Aorta (tissue), 5 donors: ENCODE results near the gene TTC7B. TPM values are rescaled to one million over a fixed set of nuclear protein-coding genes. Genes with fewer than 3 reads are reported as not detected.
A peak's percentile ranks its signal among the peaks of the same experiment; 100 is the strongest.

ENCODE experiments used
- ATAC-seq: fragments of 200-7000 bp; cut with Tn5 transposase; one replicate; pipeline ENCODE4 v1.9.1; 2022; ENCODE audit warnings: moderate library complexity; ENCODE audit not compliant: low FRiP score
- DNase-seq, 2 donors: peaks; one replicate each; pipeline ENCODE4 v3.0.0-alpha.2; 2020
- H3K27ac ChIP-seq, 2 donors: one replicate each; pipeline ENCODE4 v1.5.1; 2013; ENCODE audit warnings: low read length in 2 of 2, mild to moderate bottlenecking in 2 of 2, moderate library complexity in 2 of 2, control low read depth in 1 of 2, inconsistent platforms in 1 of 2, low read depth in 1 of 2
- H3K27me3 ChIP-seq, 2 donors: one replicate each; pipeline ENCODE4 v1.6.1; 2013; ENCODE audit warnings: control low read depth in 1 of 2, low read length in 1 of 2, mild to moderate bottlenecking in 1 of 2, moderate library complexity in 1 of 2; ENCODE audit not compliant: insufficient read depth in 2 of 2, control insufficient read depth in 1 of 2
- H3K36me3 ChIP-seq, 2 donors: one replicate each; pipeline ENCODE4 v1.6.1; 2013; ENCODE audit warnings: control low read depth in 1 of 2, low read length in 1 of 2, mild to moderate bottlenecking in 1 of 2; ENCODE audit not compliant: insufficient read depth in 2 of 2, control insufficient read depth in 1 of 2
- H3K4me1 ChIP-seq, 2 donors: one replicate each; pipeline ENCODE4 v1.6.1; 2013; ENCODE audit warnings: low read length in 2 of 2, control low read depth in 1 of 2, mild to moderate bottlenecking in 1 of 2, moderate library complexity in 1 of 2; ENCODE audit not compliant: insufficient read depth in 2 of 2, control insufficient read depth in 1 of 2
- H3K4me3 ChIP-seq, 2 donors: one replicate each; pipeline ENCODE4 v1.5.1; 2013; ENCODE audit warnings: low read length in 2 of 2, control low read depth in 1 of 2, mild to moderate bottlenecking in 1 of 2
- H3K9me3 ChIP-seq: one replicate; pipeline ENCODE4 v1.6.1; 2013; ENCODE audit warnings: mild to moderate bottlenecking, low read length; ENCODE audit not compliant: control insufficient read depth
- WGBS, 2 donors: extraction: QIAGEN DNeasy Blood & Tissue Kit; methylation state at CpG; one replicate each; pipeline ENCODE4 v1.1.7; 2013; 5-methylcytosine and 5-hydroxymethylcytosine counted together
- intact Hi-C, 2 donors: fragments of 100-400 bp; cut with DNase I; formaldehyde crosslinking; loops; one replicate each; pipeline versions ENCODE4 v1.14.2 to v1.15.0; 2022
- polyA plus RNA-seq, 2 donors: library from polyadenylated mRNA; stranded (reverse); fragments of 200-250 nt; gene quantifications; one replicate each; pipeline ENCODE4 v1.2.3, GENCODE V29; 2013
- total RNA-seq, 2 donors: library from RNA; stranded (reverse); fragmentation: NEBNext Ultra II Directional; extraction: Animal tissue kit (Norgen Biotek cat#: 25700); gene quantifications; one replicate each; pipeline ENCODE4 v1.2.1, GENCODE V29; 2021
- donor health status: healthy with polysubstance abuse.
- donor health status: Bipolar disorder and iron deficiency.
- donor health status: DM: no; HTN: no; CAD: no.
- donor health status: DM: no; HTN: no; CAD: no.
- donor health status: DM: yes; HTN: yes; CAD: no.

Gene TTC7B
- total and polyA plus RNA-seq, 4 donors: 17.9 to 57.4 (median 40.1) TPM

DNA sequence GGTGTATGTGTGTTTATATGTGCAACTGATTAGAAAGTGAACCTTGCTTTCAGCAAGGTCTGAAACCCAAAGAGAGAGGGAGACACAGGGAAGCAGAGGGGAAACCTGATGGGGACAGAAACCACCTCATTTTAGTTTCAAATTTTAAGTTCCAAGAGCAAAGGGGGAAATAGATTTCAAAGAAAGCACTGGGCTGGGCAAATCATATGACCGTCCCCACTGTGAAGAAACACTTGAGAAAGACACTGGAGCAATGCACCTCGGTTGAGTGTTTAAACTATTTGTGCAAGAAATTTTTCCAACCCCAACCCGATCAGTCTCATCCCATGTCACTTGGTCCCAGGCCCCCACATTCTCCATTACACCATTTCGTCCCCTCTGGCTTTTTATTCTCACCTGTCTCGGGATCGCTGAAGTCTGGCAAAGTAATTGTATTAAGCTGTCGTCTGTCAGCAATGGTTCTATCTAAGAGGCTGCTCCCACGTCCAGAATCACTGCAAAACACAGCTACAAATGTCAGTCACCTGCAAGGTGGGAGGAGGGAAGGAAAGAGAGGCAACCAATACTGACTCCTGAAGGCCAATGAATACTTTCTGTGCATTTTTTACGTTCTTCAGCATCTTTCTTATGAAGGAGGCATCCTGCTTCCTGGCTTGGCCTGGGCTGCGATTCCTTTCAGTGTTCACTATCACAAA is 205.7 kb downstream of the TTC7B start:
- WGBS, 2 donors: 92 to 95% methylated on average over 10 of the region's 10 CpGs
- no peak for ATAC-seq
- H3K4me1 ChIP-seq: no peaks in the 10 kb centered on the region
- H3K9me3 ChIP-seq: no peaks in the 10 kb centered on the region
- no peaks in the 10 kb centered on the region for H3K27me3 ChIP-seq
- peaks cover 0 to 2% of the 10 kb centered on the region in 2 donors for H3K36me3 ChIP-seq
- H3K27ac ChIP-seq: no peak overlapping the region
- intact Hi-C loops: no loop called here
- no peak for DNase-seq
- no peak overlapping the region for H3K4me3 ChIP-seq

DNA sequence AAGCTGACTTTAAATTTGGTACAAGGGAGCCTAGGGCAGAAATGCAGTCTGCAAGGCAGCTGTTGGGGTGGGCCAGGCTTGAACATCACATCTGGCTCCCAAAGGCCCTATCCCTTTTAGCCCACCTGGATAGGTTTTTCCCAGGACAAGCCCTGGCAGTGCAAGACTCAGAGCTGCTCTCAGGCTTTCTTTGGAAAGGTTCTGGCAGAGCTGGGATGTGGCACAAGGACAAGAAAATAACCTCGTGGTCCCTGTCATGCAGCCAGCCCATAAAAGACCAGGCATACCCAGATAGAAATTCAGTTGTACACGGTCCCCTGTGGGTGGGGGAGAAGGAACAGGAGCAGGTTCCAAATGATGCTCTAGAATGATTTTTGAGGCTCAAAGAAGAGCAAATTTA is 206.9 kb downstream of the TTC7B start:
- no peak overlapping the region for H3K27ac ChIP-seq
- H3K4me3 ChIP-seq: no peak overlapping the region
- DNase-seq: no peak
- H3K9me3 ChIP-seq: no peaks in the 10 kb centered on the region
- 6 to 8% methylated on average over 2 of the region's 2 CpGs for WGBS, 2 donors
- intact Hi-C loops: no loop called here
- H3K4me1 ChIP-seq: no peaks in the 10 kb centered on the region
- ATAC-seq: no peak
- no peaks in the 10 kb centered on the region for H3K27me3 ChIP-seq
- H3K36me3 ChIP-seq: peaks cover 0 to 2% of the 10 kb centered on the region in 2 donors

GRCh38 chr14:90608929-90609341 is 207.3 kb downstream of the TTC7B start:
- Histone ChIP-seq H3K4me1 (no peaks in the 10 kb centered on the region), H3K27me3 (no peaks in the 10 kb centered on the region), H3K9me3 (no peaks in the 10 kb centered on the region), H3K27ac (peak overlapping the region in 1 of 2 donors; percentile 21), H3K4me3 (no peak overlapping the region), H3K36me3 (peaks cover 0 to 2% of the 10 kb centered on the region in 2 donors)
- WGBS, 2 donors: 22 to 43% methylated on average over 7 of the region's 7 CpGs
- ATAC-seq (no peak), DNase-seq (no peak)
- intact Hi-C loops: no loop called here

DNA sequence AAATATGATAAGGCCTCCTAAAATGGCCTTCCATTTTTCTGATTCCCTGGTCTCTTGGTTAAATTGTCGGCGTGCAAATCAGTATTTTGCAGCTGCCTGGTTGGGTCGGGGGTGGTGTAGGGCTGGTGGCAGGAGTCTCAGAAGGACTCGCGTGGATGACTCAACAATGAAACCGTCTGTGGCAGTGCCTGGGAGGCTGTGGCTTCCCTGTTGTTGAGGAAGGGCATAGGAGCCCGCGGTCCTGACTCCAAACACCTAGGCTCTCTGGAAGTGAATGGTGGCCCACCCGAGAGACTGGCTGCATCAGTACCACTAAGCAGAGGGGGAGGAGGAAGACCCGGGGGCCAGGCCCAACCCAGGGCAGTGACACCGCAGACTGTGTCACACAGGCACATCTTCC is 207.9 kb downstream of the TTC7B start:
- Histone ChIP-seq H3K27ac (no peak overlapping the region), H3K36me3 (peaks cover 0 to 2% of the 10 kb centered on the region in 2 donors), H3K4me1 (no peaks in the 10 kb centered on the region), H3K9me3 (no peaks in the 10 kb centered on the region), H3K4me3 (no peak overlapping the region), H3K27me3 (no peaks in the 10 kb centered on the region)
- intact Hi-C loops: no loop called here
- DNase-seq (no peak), ATAC-seq (peak; percentile 10)
- 94% methylated on average over 11 of the region's 11 CpGs for WGBS, 2 donors

DNA sequence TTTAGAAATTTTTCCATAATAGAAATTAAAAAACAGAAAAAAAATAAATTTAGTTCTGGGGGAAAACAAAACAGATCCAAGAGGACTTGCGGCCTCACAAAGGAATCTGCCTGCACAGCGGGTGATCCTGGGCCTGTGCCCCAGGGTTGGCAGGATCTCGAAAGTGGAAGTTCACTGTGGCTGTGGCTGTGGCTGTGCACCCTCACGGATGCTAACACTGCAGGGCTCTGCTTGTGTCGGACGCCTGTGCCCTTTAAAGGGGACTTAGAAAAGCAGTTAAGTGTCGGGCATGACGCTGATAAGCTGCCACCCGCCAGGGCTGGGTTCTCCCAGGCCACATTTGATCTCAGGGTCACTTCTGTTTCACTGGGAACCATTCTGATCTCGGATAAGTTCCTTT is 209.1 kb downstream of the TTC7B start:
- H3K4me3 ChIP-seq: no peak overlapping the region
- H3K27ac ChIP-seq: no peak overlapping the region
- 93% methylated on average over 10 of the region's 10 CpGs for WGBS, 2 donors
- intact Hi-C loops: no loop called here
- ATAC-seq (no peak), DNase-seq (no peak)
- no peaks in the 10 kb centered on the region for H3K4me1 ChIP-seq
- no peaks in the 10 kb centered on the region for H3K9me3 ChIP-seq
- H3K27me3 ChIP-seq: no peaks in the 10 kb centered on the region
- peaks cover 0 to 2% of the 10 kb centered on the region in 2 donors for H3K36me3 ChIP-seq

- WGBS, 2 donors: 95 to 97% methylated on average over 2 of the region's 2 CpGs
- H3K4me1 ChIP-seq: no peaks in the 10 kb centered on the region
- ATAC-seq (no peak), DNase-seq (no peak)
- peaks cover 0 to 2% of the 10 kb centered on the region in 2 donors for H3K36me3 ChIP-seq
- no peaks in the 10 kb centered on the region for H3K27me3 ChIP-seq
- no peaks in the 10 kb centered on the region for H3K9me3 ChIP-seq
- no peak overlapping the region for H3K4me3 ChIP-seq
- no peak overlapping the region for H3K27ac ChIP-seq
- intact Hi-C loops: no loop called here
Measured at GRCh38 chr14:90606434-90606833, 209.8 kb downstream of the TTC7B start.

- H3K27ac ChIP-seq: no peak overlapping the region
- H3K4me3 ChIP-seq: no peak overlapping the region
- no peak for DNase-seq
- WGBS, 2 donors: 87 to 92% methylated on average over 6 of the region's 6 CpGs
- intact Hi-C loops: no loop called here
- no peak for ATAC-seq
- H3K36me3 ChIP-seq: no peaks in the 10 kb centered on the region
- no peaks in the 10 kb centered on the region for H3K9me3 ChIP-seq
- no peaks in the 10 kb centered on the region for H3K4me1 ChIP-seq
- H3K27me3 ChIP-seq: no peaks in the 10 kb centered on the region
Measured at GRCh38 chr14:90605430-90605829, 210.8 kb downstream of the TTC7B start.

DNA sequence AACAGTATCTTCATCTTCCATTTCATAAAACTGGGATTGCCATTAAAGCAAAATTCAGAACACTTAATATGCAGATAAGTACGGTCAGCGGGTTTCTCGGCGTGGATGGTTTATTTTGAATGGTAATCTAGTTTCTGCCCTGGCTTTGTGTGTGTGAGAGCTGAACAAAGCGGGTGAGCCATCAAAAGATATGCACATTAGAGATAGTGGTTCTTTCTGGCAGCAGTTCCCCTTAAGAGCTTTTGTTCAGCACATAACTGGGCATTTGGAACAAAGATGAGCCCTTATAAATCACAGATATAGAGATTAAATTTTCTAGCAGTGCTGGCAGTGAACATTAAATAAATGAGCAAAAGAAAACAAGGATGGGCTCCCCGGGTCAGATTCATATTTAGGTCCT is 211.9 kb downstream of the TTC7B start:
- WGBS, 2 donors: 66 to 82% methylated on average over 6 of the region's 6 CpGs
- Histone ChIP-seq H3K4me3 (no peak overlapping the region), H3K4me1 (no peaks in the 10 kb centered on the region), H3K9me3 (no peaks in the 10 kb centered on the region), H3K36me3 (no peaks in the 10 kb centered on the region), H3K27ac (no peak overlapping the region), H3K27me3 (no peaks in the 10 kb centered on the region)
- intact Hi-C loops: loop anchor here in 1 of 2 donors (5.0 kb wide), 2 partner anchors 88 to 302 kb away; no protein-coding TSS in a partner anchor
- no peak for ATAC-seq
- no peak for DNase-seq

GRCh38 chr14:90603841-90604240 is 212.4 kb downstream of the TTC7B start:
- 93 to 95% methylated on average over 3 of the region's 3 CpGs for WGBS, 2 donors
- ATAC-seq (no peak), DNase-seq (no peak)
- no peaks in the 10 kb centered on the region for H3K27me3 ChIP-seq
- H3K4me3 ChIP-seq: no peak overlapping the region
- intact Hi-C loops: loop anchor here in 1 of 2 donors (5.0 kb wide), 2 partner anchors 88 to 302 kb away; no protein-coding TSS in a partner anchor
- no peaks in the 10 kb centered on the region for H3K9me3 ChIP-seq
- no peak overlapping the region for H3K27ac ChIP-seq
- no peaks in the 10 kb centered on the region for H3K36me3 ChIP-seq
- no peaks in the 10 kb centered on the region for H3K4me1 ChIP-seq
